Endometrial microvascular endothelial cells (primary cell): ENCODE data around the gene GBP4. TPM values are rescaled to one million over a fixed set of nuclear protein-coding genes. Genes with fewer than 3 reads are reported as not detected.

Source experiments
- in situ Hi-C: cut with HindIII; loops from 2 replicates; pipeline ENCODE4 v1.10.0; 2017; ENCODE audit warnings: low sequenced_read_pairs, low pct_unique_long_range_greater_than_20kb; ENCODE audit errors: inconsistent ontology term
- total RNA-seq: library from RNA; depleted of rRNA; stranded (reverse); fragments of >200 nt; gene quantifications from one replicate; pipeline ENCODE4 v1.2.3, GENCODE V29; 2015; ENCODE audit errors: inconsistent ontology term

GBP4 gene
- total RNA-seq, 1 donor from 2014 or later, result 6.9 TPM

DNA sequence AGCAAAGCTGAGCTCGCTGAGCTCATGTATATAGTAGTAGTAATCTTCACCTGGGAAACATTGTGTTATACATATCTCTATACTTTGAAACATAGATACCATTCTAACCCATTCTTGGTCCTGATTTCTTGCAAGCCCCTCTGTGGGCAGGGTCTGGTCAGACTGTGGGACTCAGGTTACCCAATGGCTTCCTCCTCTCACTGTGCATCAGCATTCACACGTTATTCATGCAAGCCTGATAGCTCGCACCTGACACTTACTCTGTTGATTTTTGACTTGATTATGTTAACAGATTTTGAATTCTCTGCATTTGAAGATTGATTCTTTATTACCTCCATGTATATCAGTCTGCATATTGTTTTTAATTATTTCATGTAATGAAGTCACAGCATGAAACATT lies 24.3 kb downstream of the GBP4 start:
- in situ Hi-C loops, result no loop called here

- in situ Hi-C loops, result no loop called here
These were observed 26.1 kb downstream of the GBP4 start for GRCh38 chr1:89172468-89173143.

- in situ Hi-C loops, result no loop called here
These were observed 27.7 kb downstream of the GBP4 start for GRCh38 chr1:89171067-89171438.

GRCh38 chr1:89170170-89171066 lies 28.3 kb downstream of the GBP4 start:
- in situ Hi-C loops, result no loop called here

GRCh38 chr1:89169166-89169565 lies 29.6 kb downstream of the GBP4 start:
- in situ Hi-C loops, result no loop called here

DNA sequence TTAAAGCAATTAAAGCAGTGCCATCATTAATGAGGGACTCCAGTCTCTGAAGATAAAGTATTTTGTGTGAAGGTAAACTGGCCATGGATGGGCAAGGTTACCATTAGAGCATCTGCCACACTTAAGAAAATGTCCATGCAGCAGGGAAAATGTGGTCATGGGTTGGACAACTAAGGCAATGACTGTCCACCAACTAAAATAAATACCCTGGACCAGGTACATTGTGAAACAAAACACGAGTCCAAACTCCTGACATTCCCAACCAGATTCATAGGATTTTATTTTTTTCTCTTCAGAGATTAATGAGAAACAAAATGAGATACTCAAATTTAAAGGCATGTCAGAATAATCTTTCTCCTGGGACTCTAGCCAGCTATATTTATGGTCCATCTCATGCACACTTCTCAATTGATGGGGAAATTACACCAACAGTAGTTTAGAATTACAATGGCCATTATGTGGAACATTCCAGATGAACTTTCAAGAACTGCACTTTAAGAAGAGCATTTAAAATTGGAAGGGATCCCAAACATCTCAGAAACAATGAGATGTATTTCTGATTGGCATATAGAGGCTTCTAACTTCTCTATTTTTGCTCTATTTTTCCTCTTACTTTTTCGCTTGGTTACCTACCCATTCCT lies 31.0 kb downstream of the GBP4 start:
- in situ Hi-C loops, result no loop called here

- in situ Hi-C loops, result no loop called here
These were observed 32.0 kb downstream of the GBP4 start for GRCh38 chr1:89166705-89167104.

DNA sequence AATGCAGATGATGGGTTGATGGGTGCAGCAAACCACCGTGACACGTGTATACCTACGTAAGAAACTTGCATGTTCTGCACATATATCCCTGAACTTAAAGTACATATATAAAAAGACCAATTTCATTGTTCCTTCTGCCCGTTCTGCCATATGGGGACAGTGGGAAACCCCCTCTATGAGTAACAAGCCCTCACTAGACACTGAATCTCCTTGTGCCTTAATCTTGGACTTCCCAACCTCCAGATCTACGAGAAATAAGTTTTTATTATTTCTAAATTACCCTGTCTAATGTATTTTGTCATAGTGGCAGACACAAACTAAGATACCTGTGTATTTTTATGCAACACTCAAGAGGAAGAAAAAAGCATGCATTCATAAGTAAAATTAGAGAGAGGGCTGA lies 32.9 kb downstream of the GBP4 start:
- in situ Hi-C loops, result no loop called here

- in situ Hi-C loops, result no loop called here
These were observed 47.7 kb downstream of the GBP4 start for GRCh38 chr1:89151047-89151446.

DNA sequence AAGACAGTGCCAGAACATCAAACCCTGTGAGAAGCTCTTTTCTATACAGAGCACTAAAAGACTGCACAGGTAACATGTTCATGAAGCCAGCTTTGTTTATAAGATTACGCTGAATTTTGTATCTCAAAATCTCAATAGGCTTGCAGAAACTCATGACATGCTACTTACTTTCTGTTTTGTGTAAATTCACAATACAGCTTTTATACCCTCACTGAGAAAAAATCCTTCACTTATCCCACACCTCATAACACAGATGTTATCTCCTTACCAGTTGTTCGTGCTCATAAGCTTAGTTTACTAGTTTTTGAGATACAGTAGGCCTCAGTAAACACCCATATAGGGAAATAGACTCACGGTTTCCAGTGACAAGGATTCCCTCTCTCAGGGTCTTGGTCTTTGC lies 48.8 kb downstream of the GBP4 start:
- in situ Hi-C loops, result no loop called here

DNA sequence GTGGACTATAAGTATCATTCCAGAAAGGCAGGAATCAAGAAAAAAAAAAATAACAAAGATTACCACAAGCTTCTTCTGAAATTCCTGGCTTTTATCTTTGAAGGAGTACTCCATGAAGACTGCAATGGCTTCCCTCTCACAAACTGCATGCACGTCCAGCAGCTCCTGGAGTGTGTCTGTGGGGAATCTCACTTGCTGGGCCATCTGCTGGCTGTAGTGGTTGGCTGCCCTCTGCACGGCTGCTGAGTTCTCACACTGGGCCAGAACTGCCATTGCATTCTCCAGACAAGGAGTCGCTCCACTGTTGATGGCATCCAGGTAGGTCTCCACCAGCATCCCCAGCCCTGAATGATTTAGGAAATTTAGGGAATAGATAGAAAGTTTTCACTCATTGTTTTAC lies 49.5 kb downstream of the GBP4 start:
- in situ Hi-C loops, result no loop called here

- in situ Hi-C loops, result no loop called here
These were observed 50.8 kb downstream of the GBP4 start for GRCh38 chr1:89147678-89148658.

DNA sequence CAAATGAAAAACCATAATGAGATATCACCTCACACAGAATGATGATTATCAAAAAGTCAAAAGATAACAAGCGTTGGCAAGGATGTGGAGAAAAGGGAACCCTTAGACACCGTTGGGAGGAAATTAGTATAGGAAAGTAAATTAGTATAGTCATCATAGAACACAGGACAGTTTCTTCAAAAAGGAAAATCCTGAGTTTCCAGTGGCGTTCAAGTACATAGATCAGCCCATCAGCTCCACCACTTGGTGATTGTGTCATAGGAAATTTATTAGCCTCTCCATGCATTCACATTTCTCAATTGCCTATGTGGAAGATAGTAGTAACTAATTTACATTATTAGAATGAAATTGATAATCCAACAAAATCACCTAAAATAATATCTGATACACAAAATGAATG lies 52.0 kb downstream of the GBP4 start:
- in situ Hi-C loops, result no loop called here

- in situ Hi-C loops, result no loop called here
These were observed 55.3 kb downstream of the GBP4 start for GRCh38 chr1:89143484-89143883.

- in situ Hi-C loops, result no loop called here
These were observed 56.6 kb downstream of the GBP4 start for GRCh38 chr1:89142160-89142559.

- in situ Hi-C loops, result no loop called here
These were observed 65.0 kb downstream of the GBP4 start for GRCh38 chr1:89133747-89134146.
